Thyroid gland (tissue), 4 donors: ENCODE data around the gene SATL1. TPM values are rescaled to one million over a fixed set of nuclear protein-coding genes. Genes with fewer than 3 reads are reported as not detected.

ENCODE experiments used
- DNase-seq, 2 donors: peaks; one replicate each; pipeline ENCODE4 v3.0.0-alpha.2; 2019
- H3K27ac ChIP-seq, 3 donors: fragments of 200-600 bp; sonication (generic); 1 replicate in 2 of 3; 2 replicates in 1 of 3; pipeline ENCODE4 v1.5.1; 2016 to 2019; ENCODE audit warnings: mild to moderate bottlenecking in 1 of 3, moderate library complexity in 1 of 3
- H3K27me3 ChIP-seq: fragments of 200-600 bp; sonication (generic); one replicate; pipeline ENCODE4 v1.5.1; 2019
- H3K36me3 ChIP-seq, 2 donors: fragments of 200-600 bp; sonication (generic); one replicate each; pipeline ENCODE4 v1.5.1; 2016 to 2019
- H3K4me1 ChIP-seq, 2 donors: fragments of 200-600 bp; sonication (generic); one replicate each; pipeline ENCODE4 v1.5.1; 2017 to 2019
- H3K4me3 ChIP-seq, 3 donors: fragments of 200-600 bp; sonication (generic); replicated peaks in 1 of 3; 1 replicate in 2 of 3; 2 replicates in 1 of 3; pipeline ENCODE4 v1.5.1; 2016; ENCODE audit warnings: mild to moderate bottlenecking in 1 of 3
- H3K9me3 ChIP-seq: fragments of 200-600 bp; sonication (generic); one replicate; pipeline ENCODE4 v1.5.1; 2017
- POLR2A ChIP-seq, 2 donors: fragments of 450-650 bp; IDR thresholded peaks; one replicate each; pipeline ENCODE4 v1.6.1; 2017; ENCODE audit warnings: antibody characterized with exemption in 2 of 2, mild to moderate bottlenecking in 2 of 2, moderate library complexity in 1 of 2
- WGBS, 2 donors: methylation state at CpG; one replicate each; pipeline ENCODE4 v1.1.5; 2017; 5-methylcytosine and 5-hydroxymethylcytosine counted together
- intact Hi-C: fragments of 100-400 bp; cut with DNase I; formaldehyde crosslinking; loops from one replicate; pipeline ENCODE4 v1.15.1; 2023
- total RNA-seq, 4 donors: library from RNA; depleted of rRNA; stranded (reverse); fragments of >200 nt; gene quantifications; one replicate each; pipeline ENCODE4 v1.2.3, GENCODE V29; 2016
- TF ChIP-seq, protein P1 (sequence below), 6 experiments: fragments of 200-600 bp in 3 of 6; fragments of 450-650 bp in 3 of 6; sonication (generic) in 3 of 6; IDR thresholded peaks; one replicate each; pipeline ENCODE4 v1.5.1; 2016 to 2019; ENCODE audit warnings: antibody characterized with exemption in 6 of 6, mild to moderate bottlenecking in 2 of 6, inconsistent platforms in 1 of 6, moderate library complexity in 1 of 6

Gene SATL1
- total RNA-seq, 4 donors from 2014 or later: 0.13 TPM; not detected in 3

- WGBS, 2 donors: 60 to 100% methylated on average over 1 of the region's 1 CpG
- Histone ChIP-seq H3K27me3 (no peaks in the 10 kb centered on the region), H3K4me3 (no peak overlapping the region), H3K36me3 (no peaks in the 10 kb centered on the region), H3K9me3 (no peaks in the 10 kb centered on the region), H3K4me1 (no peaks in the 10 kb centered on the region), H3K27ac (no peak overlapping the region)
- TF ChIP-seq, protein P1, sequence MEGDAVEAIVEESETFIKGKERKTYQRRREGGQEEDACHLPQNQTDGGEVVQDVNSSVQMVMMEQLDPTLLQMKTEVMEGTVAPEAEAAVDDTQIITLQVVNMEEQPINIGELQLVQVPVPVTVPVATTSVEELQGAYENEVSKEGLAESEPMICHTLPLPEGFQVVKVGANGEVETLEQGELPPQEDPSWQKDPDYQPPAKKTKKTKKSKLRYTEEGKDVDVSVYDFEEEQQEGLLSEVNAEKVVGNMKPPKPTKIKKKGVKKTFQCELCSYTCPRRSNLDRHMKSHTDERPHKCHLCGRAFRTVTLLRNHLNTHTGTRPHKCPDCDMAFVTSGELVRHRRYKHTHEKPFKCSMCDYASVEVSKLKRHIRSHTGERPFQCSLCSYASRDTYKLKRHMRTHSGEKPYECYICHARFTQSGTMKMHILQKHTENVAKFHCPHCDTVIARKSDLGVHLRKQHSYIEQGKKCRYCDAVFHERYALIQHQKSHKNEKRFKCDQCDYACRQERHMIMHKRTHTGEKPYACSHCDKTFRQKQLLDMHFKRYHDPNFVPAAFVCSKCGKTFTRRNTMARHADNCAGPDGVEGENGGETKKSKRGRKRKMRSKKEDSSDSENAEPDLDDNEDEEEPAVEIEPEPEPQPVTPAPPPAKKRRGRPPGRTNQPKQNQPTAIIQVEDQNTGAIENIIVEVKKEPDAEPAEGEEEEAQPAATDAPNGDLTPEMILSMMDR (IDR thresholded peaks at IDR 0.05): no peak
- no peak for TF ChIP-seq POLR2A (IDR thresholded peaks at IDR 0.05)
- DNase-seq: no peak
- intact Hi-C loops: no loop called here
Observed at GRCh38 chrX:85051627-85052026, 192.0 kb downstream of the SATL1 start.

Other genes with a start within 250 kb of the SATL1 start
- gene APOOL, start 239.9 kb downstream of the SATL1 start, total RNA-seq: 10 to 100 TPM; 13.4 to 21.6 (median 16.2) TPM
- gene ZNF711, start 212 bp upstream of the SATL1 start, total RNA-seq: 1 to 10 TPM; 8.6 to 9.6 (median 9.0) TPM
- 1 to 10 TPM; 2.1 to 4.7 (median 3.2) TPM for gene POF1B, start 135.9 kb upstream of the SATL1 start, total RNA-seq